ENCODE results near the gene SULT2B1.

The SULT2B1 gene

DNA sequence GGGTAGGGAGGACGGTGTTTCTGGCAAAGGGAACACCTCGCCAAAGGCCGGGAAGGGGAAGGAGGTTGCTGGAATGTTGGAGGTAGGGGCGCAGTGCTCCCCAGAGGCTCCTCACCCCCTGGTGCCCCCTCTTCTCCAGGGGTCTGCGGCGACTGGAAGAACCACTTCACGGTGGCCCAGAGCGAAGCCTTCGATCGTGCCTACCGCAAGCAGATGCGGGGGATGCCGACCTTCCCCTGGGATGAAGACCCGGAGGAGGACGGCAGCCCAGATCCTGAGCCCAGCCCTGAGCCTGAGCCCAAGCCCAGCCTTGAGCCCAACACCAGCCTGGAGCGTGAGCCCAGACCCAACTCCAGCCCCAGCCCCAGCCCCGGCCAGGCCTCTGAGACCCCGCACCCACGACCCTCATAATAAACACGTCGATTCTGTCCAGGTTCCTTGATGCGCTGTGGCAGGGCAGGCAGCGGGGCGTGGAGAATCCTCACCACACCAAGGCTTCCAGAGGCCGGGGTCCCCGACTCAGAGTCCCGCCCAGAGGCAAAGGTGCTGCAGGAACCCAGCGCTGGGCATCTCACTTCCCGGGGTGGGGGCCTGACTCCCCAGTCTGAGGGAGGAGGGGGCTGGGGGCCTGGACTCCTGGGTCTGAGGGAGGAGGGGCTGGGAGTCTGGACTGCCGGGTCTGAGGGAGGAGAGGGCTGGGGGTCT is 47.2 kb downstream of the SULT2B1 start:
- DNase-seq (ENCODE audit: low read depth in 2 of 3, low spot score in 1 of 3) = no peak

DNA sequence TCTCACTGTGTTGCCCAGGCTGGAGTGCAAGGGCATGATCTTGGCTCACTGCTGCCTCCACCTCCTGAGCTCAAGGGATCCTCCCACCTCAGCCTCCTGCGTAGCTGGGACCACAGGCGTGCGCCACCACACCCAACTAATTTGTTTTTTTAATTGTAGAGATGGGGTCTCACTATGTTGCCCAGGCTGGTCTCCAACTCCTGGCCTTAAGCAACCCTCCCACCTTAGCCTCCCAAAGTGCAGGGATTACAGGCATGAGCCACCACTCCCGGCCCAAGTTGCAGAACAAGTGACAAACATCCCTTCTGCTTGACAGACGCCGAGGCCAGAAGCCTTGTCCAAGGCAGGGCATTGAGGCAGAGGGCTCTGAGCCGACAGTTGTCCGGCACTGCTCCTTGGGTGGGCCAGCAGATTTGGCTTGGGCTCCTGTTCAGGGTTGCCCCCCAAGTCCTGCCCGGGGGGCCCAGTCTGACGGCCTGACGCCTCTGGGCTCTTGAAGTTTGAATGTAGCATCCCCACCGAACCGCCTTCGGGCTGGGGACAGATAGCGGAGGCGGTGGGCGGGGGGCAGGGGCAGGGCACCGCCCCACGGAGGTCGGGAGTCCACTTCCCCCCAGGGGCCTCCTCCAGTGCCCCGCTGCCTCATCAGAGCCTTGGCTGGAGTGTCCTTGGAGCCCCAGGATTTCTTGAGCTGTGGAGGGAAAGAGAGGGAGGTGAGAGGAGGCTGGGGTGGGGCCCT is 48.9 kb downstream of the SULT2B1 start:
- no peak for DNase-seq (ENCODE audit: low read depth in 2 of 3, low spot score in 1 of 3)

- no peak for DNase-seq (ENCODE audit: low read depth in 2 of 3, low spot score in 1 of 3)
Measured at GRCh38 chr19:48603001-48603400, 51.0 kb downstream of the SULT2B1 start.

- DNase-seq (ENCODE audit: low read depth in 2 of 3, low spot score in 1 of 3) = no peak
Measured at GRCh38 chr19:48603449-48603848, 51.5 kb downstream of the SULT2B1 start.

DNA sequence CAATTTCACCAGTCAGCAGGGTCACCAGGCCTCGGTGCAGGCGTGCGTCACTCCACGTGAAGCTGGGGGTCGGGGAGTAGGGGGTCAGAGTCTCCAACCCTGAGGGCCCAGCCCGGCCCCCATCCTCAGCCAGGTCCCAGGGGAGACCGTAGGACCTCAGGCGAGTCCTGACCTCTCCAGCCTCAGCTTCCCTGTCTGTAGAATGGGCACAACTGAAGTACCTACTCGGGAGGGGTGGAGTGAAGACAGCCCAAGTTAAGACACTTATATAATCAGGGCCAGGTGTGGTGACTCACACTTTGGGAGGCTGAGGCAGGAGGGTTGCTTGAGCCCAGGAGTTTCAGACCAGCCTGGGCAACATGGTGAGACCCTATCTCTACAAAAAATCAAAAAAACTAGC is 51.9 kb downstream of the SULT2B1 start:
- no peak for DNase-seq (ENCODE audit: low read depth in 2 of 3, low spot score in 1 of 3)

DNA sequence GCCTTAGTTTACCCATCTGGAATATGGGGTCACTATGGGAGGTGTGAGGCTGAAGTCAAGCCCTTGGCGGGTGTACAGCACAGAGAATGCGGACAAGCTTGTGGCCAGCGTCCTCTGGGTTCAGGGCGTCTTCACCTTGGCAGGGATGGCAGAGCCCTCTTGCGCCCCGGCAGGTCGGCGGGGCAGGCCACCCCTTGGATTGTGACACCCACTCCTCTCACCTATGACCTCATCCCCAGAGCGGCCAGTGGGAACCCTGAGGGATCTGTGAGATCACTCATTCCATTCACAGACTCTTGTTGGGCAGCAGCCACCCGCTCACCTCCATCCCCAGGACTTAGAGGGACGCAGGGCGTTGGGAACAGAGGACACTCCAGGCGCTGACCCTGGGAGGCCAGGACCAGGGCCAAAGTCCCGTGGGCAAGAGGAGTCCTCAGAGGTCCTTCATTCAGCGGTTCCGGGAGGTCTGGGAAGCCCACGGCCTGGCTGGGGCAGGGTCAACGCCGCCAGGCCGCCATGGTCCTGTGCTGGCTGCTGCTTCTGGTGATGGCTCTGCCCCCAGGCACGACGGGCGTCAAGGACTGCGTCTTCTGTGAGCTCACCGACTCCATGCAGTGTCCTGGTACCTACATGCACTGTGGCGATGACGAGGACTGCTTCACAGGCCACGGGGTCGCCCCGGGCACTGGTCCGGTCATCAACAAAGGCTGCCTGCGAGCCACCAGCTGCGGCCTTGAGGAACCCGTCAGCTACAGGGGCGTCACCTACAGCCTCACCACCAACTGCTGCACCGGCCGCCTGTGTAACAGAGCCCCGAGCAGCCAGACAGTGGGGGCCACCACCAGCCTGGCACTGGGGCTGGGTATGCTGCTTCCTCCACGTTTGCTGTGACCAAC is 54.7 kb downstream of the SULT2B1 start, which contains the start of gene SPACA4:
Gene SPACA4, plus strand, starts transcription at position 280 of the 896 bp plus-strand sequence. Its CDS starts 237 bp downstream, at position 517.
- DNase-seq (ENCODE audit: low read depth in 2 of 3, low spot score in 1 of 3) = no peak

GRCh38 chr19:48607359-48607755 is 55.4 kb downstream of the SULT2B1 start:
- DNase-seq (ENCODE audit: low read depth in 2 of 3, low spot score in 1 of 3) = no peak

DNA sequence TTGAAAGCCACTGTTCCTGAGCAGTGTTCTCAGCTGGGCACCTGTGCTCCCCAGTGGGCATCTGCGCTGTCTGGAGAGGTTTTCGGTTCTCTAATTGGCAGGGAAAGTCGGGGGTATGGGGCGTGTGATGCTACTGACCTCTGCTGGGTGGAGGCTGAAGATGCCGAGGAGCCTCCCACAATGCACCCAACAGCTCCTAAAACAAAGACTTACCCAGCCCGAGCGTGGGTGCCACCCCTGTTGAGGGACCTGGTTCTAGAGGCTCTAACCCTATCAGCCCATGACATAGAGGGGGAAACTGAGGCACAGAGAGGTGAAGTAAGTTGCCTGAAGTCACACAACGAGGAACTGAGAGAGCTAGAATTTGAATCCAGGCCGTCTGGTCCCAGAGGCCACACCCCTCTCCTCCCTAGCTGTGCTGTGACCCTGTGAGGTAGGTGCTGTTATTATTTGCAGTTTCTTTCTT is 56.9 kb downstream of the SULT2B1 start:
- no peak for DNase-seq (ENCODE audit: low read depth in 2 of 3, low spot score in 1 of 3)

GRCh38 chr19:48609571-48610108 is 57.7 kb downstream of the SULT2B1 start:
- no peak for DNase-seq (ENCODE audit: low read depth in 2 of 3, low spot score in 1 of 3)

GRCh38 chr19:48611872-48612271 is 59.9 kb downstream of the SULT2B1 start:
- DNase-seq (ENCODE audit: low read depth in 2 of 3, low spot score in 1 of 3) = no peak

DNA sequence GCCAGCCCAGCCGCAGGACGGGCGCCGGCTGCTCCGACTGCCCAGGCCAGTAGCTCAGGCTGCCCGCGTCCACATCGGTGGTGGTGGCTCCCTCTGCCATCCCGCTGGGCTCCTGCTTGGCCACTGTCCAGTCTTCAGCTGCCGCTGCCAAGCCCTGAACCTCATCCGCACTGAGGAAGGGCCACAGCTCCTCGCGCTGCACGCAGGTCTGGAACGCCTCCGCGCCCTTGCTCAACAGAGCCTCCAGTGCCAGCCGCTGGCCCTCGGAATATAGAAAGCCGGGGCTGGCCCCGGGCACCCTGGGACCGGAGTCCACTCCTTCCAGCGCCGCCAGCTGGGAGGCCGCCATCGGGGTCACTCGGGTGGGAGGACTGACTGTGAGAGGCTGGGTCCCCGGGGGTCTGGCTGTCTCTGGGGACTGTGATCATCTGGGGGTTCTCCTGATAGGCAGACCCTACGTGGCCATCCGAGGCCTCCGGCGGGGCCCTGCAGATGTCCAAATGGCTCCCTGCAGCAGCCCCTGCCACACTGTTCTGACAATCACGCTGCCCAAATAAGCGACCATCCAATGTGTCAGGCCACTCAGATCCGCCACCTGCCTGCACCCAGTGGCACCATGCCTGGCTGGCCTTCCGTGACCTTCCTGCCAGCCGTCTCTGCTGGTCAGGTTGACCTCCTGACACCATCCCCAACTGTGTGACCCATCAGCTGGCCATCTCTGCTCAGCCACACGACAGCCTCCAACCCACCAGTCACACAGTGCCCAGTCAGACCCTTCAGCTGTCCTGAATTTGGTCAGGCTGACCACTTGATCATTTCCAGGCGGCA is 61.3 kb downstream of the SULT2B1 start:
- no peak for DNase-seq (ENCODE audit: low read depth in 2 of 3, low spot score in 1 of 3)

GRCh38 chr19:48613852-48614435 is 62.0 kb downstream of the SULT2B1 start:
- DNase-seq (ENCODE audit: low read depth in 2 of 3, low spot score in 1 of 3) = no peak

DNA sequence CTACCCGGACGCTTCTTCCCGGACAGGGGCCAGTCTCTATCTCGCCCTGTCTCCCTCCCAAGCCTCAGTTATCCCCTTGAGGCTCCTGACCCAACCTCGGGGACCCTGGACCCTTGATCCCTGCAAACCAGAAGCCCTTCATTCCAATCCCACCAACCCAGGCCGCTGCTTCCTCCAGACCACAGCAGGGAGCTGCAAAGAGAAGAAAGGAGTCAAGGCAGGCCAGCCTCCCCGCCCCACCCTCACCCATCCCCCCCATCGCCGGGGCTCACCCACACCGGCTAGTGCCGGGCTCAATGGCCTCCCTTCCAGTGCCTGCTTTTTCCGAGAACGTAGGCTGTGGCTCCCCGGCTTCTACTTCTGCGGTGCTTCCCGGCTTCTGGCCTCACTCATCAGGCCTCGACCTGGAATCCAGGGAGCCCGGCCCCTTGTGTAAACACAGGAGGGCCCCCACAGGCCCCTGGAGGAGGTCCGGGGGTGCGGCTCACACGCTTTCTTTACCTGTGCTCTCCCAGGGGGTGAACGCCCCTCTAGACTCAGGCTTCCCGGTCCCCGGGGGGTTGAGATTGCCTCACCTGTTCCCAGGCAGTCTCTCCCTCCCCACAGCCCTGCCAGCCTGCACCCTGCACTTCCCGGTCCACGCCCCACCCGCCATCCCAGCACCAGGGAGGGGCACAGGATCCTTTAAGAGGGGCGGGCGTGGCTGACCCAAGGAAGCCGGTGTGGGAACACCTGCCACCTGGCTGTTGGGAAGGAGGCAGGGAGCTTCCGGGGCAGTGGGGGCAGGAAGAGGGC is 62.7 kb downstream of the SULT2B1 start, which contains the start of gene FAM83E:
Gene FAM83E, minus strand, starts transcription at position 641 of the 795 bp plus-strand sequence. CDS start 1,704 bp downstream, outside the sequence.
- no peak for DNase-seq (ENCODE audit: low read depth in 2 of 3, low spot score in 1 of 3)

DNA sequence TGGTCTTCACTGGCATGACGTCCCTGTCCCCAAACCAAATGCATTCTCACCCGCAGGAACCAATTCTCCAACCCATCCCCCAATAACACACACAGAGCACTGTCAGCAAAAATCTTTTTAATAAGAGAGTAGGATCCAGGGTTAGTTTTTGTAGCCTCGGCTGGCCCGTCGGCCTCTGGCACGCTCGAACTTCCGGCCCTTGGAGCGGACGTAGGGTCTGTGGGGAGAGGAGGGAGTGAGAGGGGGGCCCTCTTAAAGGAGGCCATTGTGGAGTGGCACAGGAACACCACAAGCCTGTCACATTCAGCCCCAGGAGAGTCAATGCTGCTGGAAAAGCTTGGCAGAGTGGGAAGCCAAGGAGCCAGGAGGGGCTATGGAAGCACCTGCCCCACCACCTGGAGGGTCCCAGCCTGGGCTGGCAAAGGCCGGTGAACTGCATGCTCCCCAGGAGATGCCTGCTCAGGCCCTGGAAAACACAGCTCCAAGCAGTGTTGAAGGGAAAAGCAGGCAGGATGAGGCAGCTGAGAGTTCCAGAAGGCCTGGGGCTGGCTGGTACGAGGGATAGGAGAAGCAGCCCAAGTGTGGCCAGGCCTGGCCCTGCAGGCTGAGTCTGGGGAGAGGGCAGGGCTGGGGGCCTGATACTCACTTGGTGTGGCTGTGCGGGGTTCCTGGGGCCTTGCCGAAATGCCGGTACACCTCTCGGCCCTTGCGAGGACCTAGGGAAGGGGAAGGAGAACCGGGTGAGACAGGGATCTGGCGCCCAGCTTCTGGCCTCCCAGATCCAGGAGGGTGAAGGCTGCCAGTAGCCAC is 63.5 kb downstream of the SULT2B1 start:
- DNase-seq (ENCODE audit: low read depth in 2 of 3, low spot score in 1 of 3) = no peak

- no peak for DNase-seq (ENCODE audit: low read depth in 2 of 3, low spot score in 1 of 3)
Measured at GRCh38 chr19:48616041-48616436, 64.1 kb downstream of the SULT2B1 start.

DNA sequence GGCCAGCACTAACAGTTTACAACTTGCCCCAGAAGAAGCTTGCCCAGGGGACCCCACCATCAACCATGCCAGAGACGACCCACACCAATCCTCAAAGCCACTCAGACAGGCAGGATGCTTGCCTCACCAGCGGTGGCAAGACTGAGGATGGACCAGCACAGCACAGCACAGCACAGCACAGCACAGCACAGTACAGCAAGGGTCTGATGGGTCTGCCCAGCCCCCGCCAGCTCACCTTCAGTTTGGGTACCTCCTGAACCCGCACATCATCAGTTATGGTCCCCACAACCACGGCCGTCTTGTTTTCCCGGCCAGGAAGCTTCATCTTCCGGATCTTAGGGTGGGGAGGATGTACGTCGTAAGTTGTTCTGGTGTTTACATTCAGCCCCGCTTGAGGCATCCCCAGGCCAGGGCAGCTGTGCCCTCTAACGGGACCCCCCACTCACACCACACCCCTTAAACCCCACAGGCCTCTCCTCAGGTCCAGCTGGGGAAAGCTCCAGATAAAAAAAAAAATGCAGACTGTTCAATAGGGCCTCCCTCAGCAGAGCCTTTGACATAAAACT is 64.6 kb downstream of the SULT2B1 start:
- no peak for DNase-seq (ENCODE audit: low read depth in 2 of 3, low spot score in 1 of 3)

GRCh38 chr19:48617146-48617937 is 65.4 kb downstream of the SULT2B1 start:
- no peak for DNase-seq (ENCODE audit: low read depth in 2 of 3, low spot score in 1 of 3)

Measured in stimulated activated CD4-positive, alpha-beta T cell treated with anti-CD3 and anti-CD28 coated beads, Interleukin-12 subunit alpha, Interleukin-12 subunit beta, amount 100 ng/mL, for 48 hours (primary cell).